Keratinocyte (primary cell): ENCODE measurements around the gene LSM7. TPM values are rescaled to one million over a fixed set of nuclear protein-coding genes. Genes with fewer than 3 reads are reported as not detected.

ENCODE experiments used
- DNase-seq: peaks from one replicate; pipeline ENCODE4 v3.0.0-alpha.2; 2011; ENCODE audit warnings: low read depth, missing footprints, low spot score
- FAIRE-seq: peaks from 2 replicates; lab custom pipeline; 2011; peaks lifted over from hg19 to GRCh38; lab: Jason Lieb, UNC
- H2AFZ ChIP-seq: 2 replicates; pipeline ENCODE4 v1.6.0; 2012; ENCODE audit warnings: low read length, control low read depth, inconsistent platforms; ENCODE audit not compliant: control insufficient read depth
- H3K27ac ChIP-seq: 2 replicates; pipeline ENCODE4 v1.5.1; 2011; ENCODE audit warnings: low read length; ENCODE audit not compliant: control insufficient read depth, insufficient read depth
- H3K27me3 ChIP-seq: 3 replicates; pipeline ENCODE4 v1.6.0; 2011; ENCODE audit warnings: low read length; ENCODE audit not compliant: control insufficient read depth, insufficient read depth; ENCODE audit errors: extremely low read depth
- H3K36me3 ChIP-seq, 2 experiments: 2 replicates in 1 of 2; 3 replicates in 1 of 2; pipeline ENCODE4 v1.5.1; 2011; ENCODE audit warnings: low read length in 2 of 2, mild to moderate bottlenecking in 1 of 2; ENCODE audit not compliant: control insufficient read depth in 2 of 2, insufficient read depth in 2 of 2; ENCODE audit errors: extremely low read depth in 1 of 2
- H3K4me1 ChIP-seq: 3 replicates; pipeline ENCODE4 v1.5.1; 2011; ENCODE audit warnings: low read length; ENCODE audit not compliant: control insufficient read depth, insufficient read depth; ENCODE audit errors: extremely low read depth
- H3K4me2 ChIP-seq: 3 replicates; pipeline ENCODE4 v1.6.0; 2011; ENCODE audit warnings: low read depth, low read length; ENCODE audit not compliant: control insufficient read depth, insufficient read depth; ENCODE audit errors: extremely low read depth
- H3K4me3 ChIP-seq, 3 experiments: fragments of 200-600 bp in 1 of 3; sonication (generic) in 1 of 3; 2 replicates in 2 of 3; 3 replicates in 1 of 3; pipeline ENCODE4 v1.5.1; 2011 to 2016; ENCODE audit warnings: low read length in 3 of 3, mild to moderate bottlenecking in 3 of 3, control low read depth in 2 of 3, inconsistent platforms in 1 of 3, low read depth in 1 of 3, mixed read lengths in 1 of 3, mixed run types in 1 of 3, moderate library complexity in 1 of 3; ENCODE audit not compliant: control insufficient read depth in 2 of 3, insufficient read depth in 2 of 3; ENCODE audit errors: extremely low read depth in 1 of 3
- H3K79me2 ChIP-seq: 2 replicates; pipeline ENCODE4 v1.6.0; 2012; ENCODE audit warnings: low read length; ENCODE audit not compliant: control insufficient read depth, insufficient read depth
- H3K9ac ChIP-seq: 3 replicates; pipeline ENCODE4 v1.6.0; 2011; ENCODE audit warnings: low read length; ENCODE audit not compliant: control insufficient read depth, insufficient read depth; ENCODE audit errors: extremely low read depth
- H3K9me1 ChIP-seq: 3 replicates; pipeline ENCODE4 v1.6.0; 2011; ENCODE audit warnings: low read length; ENCODE audit not compliant: control insufficient read depth, insufficient read depth; ENCODE audit errors: extremely low read depth
- H3K9me3 ChIP-seq: 2 replicates; pipeline ENCODE4 v1.5.1; 2012; ENCODE audit warnings: low read depth, low read length; ENCODE audit not compliant: control insufficient read depth
- H4K20me1 ChIP-seq: 3 replicates; pipeline ENCODE4 v1.6.0; 2011; ENCODE audit warnings: low read length; ENCODE audit not compliant: control insufficient read depth, insufficient read depth; ENCODE audit errors: extremely low read depth
- CTCF ChIP-seq, 3 experiments: IDR thresholded peaks in 1 of 3; conservative IDR thresholded peaks in 1 of 3; optimal IDR thresholded peaks in 1 of 3; 2 replicates in 2 of 3; 3 replicates in 1 of 3; pipeline versions ENCODE3 to v1.5.1; 2011; ENCODE audit warnings: low read length in 3 of 3, mild to moderate bottlenecking in 3 of 3, moderate library complexity in 2 of 3, control low read depth in 1 of 3, inconsistent platforms in 1 of 3; ENCODE audit not compliant: insufficient read depth in 2 of 3; ENCODE audit errors: extremely low read depth in 1 of 3
- EZH2 ChIP-seq: IDR thresholded peaks from one replicate; pipeline ENCODE4 v1.6.1; 2012; ENCODE audit warnings: inconsistent platforms, mild to moderate bottlenecking, low read length, moderate library complexity
- dilution Hi-C: fragments of 300-500 bp; cut with MboI; formaldehyde crosslinking; loops from one replicate; pipeline ENCODE4 v1.7.0; 2020; ENCODE audit warnings: low sequenced_read_pairs; ENCODE audit not compliant: extremely low pct_ligation_motif_present
- polyA plus RNA-seq, 5 experiments: library from polyadenylated mRNA; depleted of rRNA in 3 of 5; stranded (reverse) in 3 of 5; stranded (forward) in 1 of 5; unstranded in 1 of 5; fragments of >200 nt; gene quantifications; 1 replicate in 1 of 5; 2 replicates in 3 of 5; 3 replicates in 1 of 5; pipeline versions ENCODE4 v1.2.1 to v1.2.3, GENCODE V29; 2011 to 2012; ENCODE audit warnings: missing spikeins in 2 of 5, low read depth in 1 of 5, low replicate concordance in 1 of 5

The LSM7 gene
- polyA plus RNA-seq, 1 donor (not counting 4 experiments of a cell fraction or from before 2014, with no cell fraction given) = 243 TPM

DNA sequence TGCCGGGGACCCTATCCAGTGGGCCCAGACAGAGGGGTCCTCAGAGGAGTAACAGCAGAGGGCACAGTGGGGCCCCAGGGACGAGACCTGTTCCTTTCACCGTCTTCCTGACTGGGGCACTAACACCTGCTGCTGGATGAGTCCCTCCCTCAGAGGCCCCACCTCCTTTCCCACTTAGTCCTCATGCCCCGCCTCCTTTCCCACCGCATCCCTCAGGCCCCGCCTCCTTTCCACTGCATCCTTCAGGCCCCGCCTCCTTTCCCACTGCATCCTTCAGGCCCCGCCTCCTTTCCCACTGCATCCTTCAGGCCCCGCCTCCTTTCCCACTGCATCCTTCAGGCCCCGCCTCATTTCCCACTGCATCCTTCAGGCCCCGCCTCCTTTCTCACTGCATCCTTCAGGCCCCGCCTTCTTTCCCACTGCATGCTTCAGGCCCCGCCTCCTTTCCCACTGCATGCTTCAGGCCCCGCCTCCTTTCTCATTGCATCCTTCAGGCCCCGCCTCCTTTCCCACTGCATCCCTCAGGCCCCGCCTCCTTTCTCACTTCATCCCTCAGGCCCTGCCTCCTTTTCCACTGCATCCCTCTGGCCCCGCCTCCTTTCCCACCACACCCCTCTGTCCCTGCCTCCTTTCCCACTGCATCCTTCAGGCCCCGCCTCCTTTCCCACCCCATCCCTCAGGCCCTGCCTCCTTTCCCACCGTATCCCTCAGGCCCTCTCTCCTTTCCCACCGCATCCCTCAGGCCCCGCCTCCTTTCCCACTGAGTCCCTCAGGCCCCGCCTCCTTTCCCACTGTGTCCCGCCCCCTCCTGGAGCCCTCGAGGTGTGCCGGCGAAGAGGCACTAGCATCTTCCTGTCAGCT, 6.8 kb upstream of the LSM7 start:
- dilution Hi-C loops = no loop called here
- Histone ChIP-seq H3K27ac (no peak overlapping the region), H3K79me2 (peaks cover 42% of the 10 kb centered on the region), H4K20me1 (peaks cover 8% of the 10 kb centered on the region), H3K36me3 (peaks cover 0 to 3% of the 10 kb centered on the region in 2 experiments), H3K9me3 (no peaks in the 10 kb centered on the region), H3K4me3 (no peak overlapping the region), H3K9ac (no peak overlapping the region), H3K9me1 (peaks cover 3% of the 10 kb centered on the region), H3K4me2 (no peak overlapping the region), H3K4me1 (no peaks in the 10 kb centered on the region), H2AFZ (no peak overlapping the region), H3K27me3 (no peaks in the 10 kb centered on the region)
- TF ChIP-seq EZH2 = no peak
- TF ChIP-seq CTCF (optimal IDR thresholded peaks at IDR 0.05 in 1 of 3, IDR thresholded peaks at IDR 0.05 in 1 of 3, conservative IDR thresholded peaks at IDR 0.05 in 1 of 3; ENCODE audit: extremely low read depth in 1 of 3, insufficient read depth in 2 of 3, low read length in 3 of 3) = no peak
- FAIRE-seq (no peak), DNase-seq (no peak)

DNA sequence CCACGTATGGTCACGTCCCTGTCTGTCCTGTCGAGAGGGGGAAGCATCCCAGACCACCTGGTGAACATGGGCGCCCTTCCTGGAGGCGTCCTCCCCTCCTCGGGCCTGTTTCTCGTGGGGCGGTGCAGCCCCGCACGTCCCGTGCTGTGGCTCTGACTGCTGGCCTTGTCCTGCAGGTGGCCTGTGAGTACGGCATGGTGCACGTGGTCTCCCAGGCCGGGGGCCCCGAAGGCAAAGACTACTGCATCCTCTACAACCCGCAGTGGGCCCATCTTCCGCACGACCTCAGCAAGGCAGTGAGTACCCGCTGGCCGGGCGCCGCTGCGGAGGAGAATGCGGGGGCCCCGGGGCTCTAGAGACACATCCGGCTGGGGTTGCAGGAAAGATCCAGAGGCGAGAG, 6.0 kb upstream of the LSM7 start:
- Histone ChIP-seq H3K9me3 (no peaks in the 10 kb centered on the region), H3K27me3 (no peaks in the 10 kb centered on the region)

More for the DNA sequence above, 6.0 kb upstream of the LSM7 start:
- no peak overlapping the region for H3K4me2 ChIP-seq
- no peak overlapping the region for H3K9ac ChIP-seq
- H3K4me1 ChIP-seq = peaks cover 2% of the 10 kb centered on the region
- no peak for FAIRE-seq
- dilution Hi-C loops = no loop called here
- peaks cover 3% of the 10 kb centered on the region for H3K9me1 ChIP-seq
- peaks cover 8% of the 10 kb centered on the region for H4K20me1 ChIP-seq
- no peak overlapping the region for H2AFZ ChIP-seq
- H3K36me3 ChIP-seq = peaks cover 0 to 3% of the 10 kb centered on the region in 2 experiments
- H3K27ac ChIP-seq = no peak overlapping the region
- no peak for DNase-seq
- H3K79me2 ChIP-seq = peaks cover 46% of the 10 kb centered on the region
- TF ChIP-seq EZH2 = no peak
- no peak for TF ChIP-seq CTCF (optimal IDR thresholded peaks at IDR 0.05 in 1 of 3, IDR thresholded peaks at IDR 0.05 in 1 of 3, conservative IDR thresholded peaks at IDR 0.05 in 1 of 3; ENCODE audit: extremely low read depth in 1 of 3, insufficient read depth in 2 of 3, low read length in 3 of 3)
- no peak overlapping the region for H3K4me3 ChIP-seq
